Smooth muscle cell of trachea (primary cell): ENCODE results near the gene OR5D13. TPM values are rescaled to one million over a fixed set of nuclear protein-coding genes. Genes with fewer than 3 reads are reported as not detected.

ENCODE experiments used
- total RNA-seq: library from RNA; depleted of rRNA; stranded (reverse); fragments of >200 nt; gene quantifications from 2 replicates; pipeline ENCODE4 v1.2.1, GENCODE V29; 2014

The OR5D13 gene, protein sequence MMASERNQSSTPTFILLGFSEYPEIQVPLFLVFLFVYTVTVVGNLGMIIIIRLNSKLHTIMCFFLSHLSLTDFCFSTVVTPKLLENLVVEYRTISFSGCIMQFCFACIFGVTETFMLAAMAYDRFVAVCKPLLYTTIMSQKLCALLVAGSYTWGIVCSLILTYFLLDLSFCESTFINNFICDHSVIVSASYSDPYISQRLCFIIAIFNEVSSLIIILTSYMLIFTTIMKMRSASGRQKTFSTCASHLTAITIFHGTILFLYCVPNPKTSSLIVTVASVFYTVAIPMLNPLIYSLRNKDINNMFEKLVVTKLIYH
- total RNA-seq = not detected in 2 replicates

DNA sequence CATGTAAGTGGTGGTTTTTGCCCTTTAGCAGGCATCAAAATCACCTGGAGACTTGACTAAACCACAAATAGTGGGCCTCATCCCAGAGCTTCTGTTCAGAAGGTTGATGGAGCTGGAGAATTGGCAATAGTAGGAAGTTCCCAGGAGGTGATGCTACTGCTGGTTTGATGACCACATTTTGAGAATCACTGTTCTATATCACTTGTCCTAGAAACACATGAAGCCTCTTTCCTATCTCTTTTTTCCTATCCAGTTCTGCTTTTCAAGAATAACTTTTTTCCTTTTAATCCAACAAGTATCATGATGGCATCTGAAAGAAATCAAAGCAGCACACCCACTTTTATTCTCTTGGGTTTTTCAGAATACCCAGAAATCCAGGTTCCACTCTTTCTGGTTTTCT lies at the start of gene OR5D13:
Gene OR5D13 (plus strand): TSS at position 301 of the 400 bp plus-strand sequence. CDS start 0 bp downstream, at position 301.

GRCh38 chr11:55795256-55795655 lies 22.0 kb downstream of the OR5D13 start, which contains the start of gene OR5D14:
Gene OR5D14, plus strand, starts transcription at chr11:55795556. Its CDS starts 0 bp downstream, at chr11:55795556.

DNA sequence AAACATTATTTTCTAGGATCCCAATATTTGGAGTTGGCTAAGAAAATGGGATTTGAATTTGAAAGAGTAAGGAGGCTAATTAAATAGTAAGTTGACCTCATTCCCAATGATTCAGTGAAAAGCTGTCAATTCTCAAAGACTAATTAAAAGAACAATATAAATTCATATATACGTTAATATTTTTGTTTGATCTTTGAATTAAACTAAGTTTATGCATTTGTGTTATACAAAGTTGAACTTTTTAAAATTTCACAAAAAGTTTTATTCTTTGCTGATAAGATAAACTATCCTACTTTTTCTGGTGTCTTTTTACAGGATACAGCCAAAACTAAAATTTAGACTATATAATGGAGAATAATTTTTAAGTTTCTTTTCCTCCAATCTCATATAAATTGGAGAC lies 37.8 kb downstream of the OR5D13 start, which contains the start of gene OR5L1:
Gene OR5L1 (plus strand): TSS at position 301 of the 400 bp plus-strand sequence. CDS start 100 bp downstream, outside the sequence.

GRCh38 chr11:55819330-55819729 lies 46.1 kb downstream of the OR5D13 start, which contains the start of gene OR5D18:
Gene OR5D18, plus strand, starts transcription at chr11:55819630. Its CDS starts 0 bp downstream, at chr11:55819630.

Other genes starting within 250 kb of the OR5D13 start
- not detected in 2 replicates for gene OR4C15, start 219.0 kb upstream of the OR5D13 start, total RNA-seq
- gene OR4C16, start 201.3 kb upstream of the OR5D13 start, total RNA-seq = not detected in 2 replicates
- not detected in 2 replicates for gene OR4C11, start 165.8 kb upstream of the OR5D13 start, total RNA-seq
- gene OR4P4, start 138.3 kb upstream of the OR5D13 start, total RNA-seq = not detected in 2 replicates
- not detected in 2 replicates for gene OR4S2, start 125.1 kb upstream of the OR5D13 start, total RNA-seq
- gene OR4C6, start 111.2 kb upstream of the OR5D13 start, total RNA-seq = not detected in 2 replicates
- not detected in 2 replicates for gene OR5D14, start 22.1 kb downstream of the OR5D13 start, total RNA-seq
- not detected in 2 replicates for gene OR5L1, start 37.9 kb downstream of the OR5D13 start, total RNA-seq
- not detected in 2 replicates for gene OR5D18, start 46.2 kb downstream of the OR5D13 start, total RNA-seq
- gene OR5L2, start 53.8 kb downstream of the OR5D13 start, total RNA-seq = not detected in 2 replicates
- not detected in 2 replicates for gene OR5D16, start 65.3 kb downstream of the OR5D13 start, total RNA-seq
- gene TRIM51, start 109.9 kb downstream of the OR5D13 start, total RNA-seq = not detected in 2 replicates
- not detected in 2 replicates for gene OR5W2, start 141.1 kb downstream of the OR5D13 start, total RNA-seq
- gene OR5I1, start 163.0 kb downstream of the OR5D13 start, total RNA-seq = not detected in 2 replicates
- gene OR10AG1, start 196.5 kb downstream of the OR5D13 start, total RNA-seq = not detected in 2 replicates
- not detected in 2 replicates for gene OR5F1, start 221.2 kb downstream of the OR5D13 start, total RNA-seq